HG02763 (cell line): ENCODE results near the gene GRIA1.
A peak's percentile ranks its signal among the peaks of the same experiment; 100 is the strongest.

Source experiments
- ATAC-seq: cut with Tn5 transposase; IDR thresholded peaks from one replicate; pipeline ENCODE4 v1.9.1; 2021; ENCODE audit warnings: mild to moderate bottlenecking, moderate library complexity; ENCODE audit not compliant: unreplicated experiment

GRIA1 gene

GRCh38 chr5:153601377-153601776, 110.9 kb downstream of the GRIA1 start:
- peak; percentile 77 for ATAC-seq

- no peak for ATAC-seq
Measured at GRCh38 chr5:153605386-153605785, 114.9 kb downstream of the GRIA1 start.

GRCh38 chr5:153610009-153610408, 119.5 kb downstream of the GRIA1 start:
- no peak for ATAC-seq

- no peak for ATAC-seq
Measured at GRCh38 chr5:153610811-153611210, 120.3 kb downstream of the GRIA1 start.

- ATAC-seq, result no peak
Measured at GRCh38 chr5:153613144-153613543, 122.7 kb downstream of the GRIA1 start.

GRCh38 chr5:153613672-153614071, 123.2 kb downstream of the GRIA1 start:
- no peak for ATAC-seq

GRCh38 chr5:153617190-153617589, 126.7 kb downstream of the GRIA1 start:
- no peak for ATAC-seq

GRCh38 chr5:153618307-153618706, 127.8 kb downstream of the GRIA1 start:
- no peak for ATAC-seq

- no peak for ATAC-seq
Measured at GRCh38 chr5:153618867-153619266, 128.4 kb downstream of the GRIA1 start.

GRCh38 chr5:153619771-153620170, 129.3 kb downstream of the GRIA1 start:
- no peak for ATAC-seq

GRCh38 chr5:153623124-153623523, 132.7 kb downstream of the GRIA1 start:
- ATAC-seq, result no peak

GRCh38 chr5:153623751-153624450, 133.4 kb downstream of the GRIA1 start:
- no peak for ATAC-seq

- ATAC-seq, result no peak
Measured at GRCh38 chr5:153624451-153624765, 133.9 kb downstream of the GRIA1 start.

- ATAC-seq, result no peak
Measured at GRCh38 chr5:153625826-153626354, 135.4 kb downstream of the GRIA1 start.

- no peak for ATAC-seq
Measured at GRCh38 chr5:153626836-153627235, 136.4 kb downstream of the GRIA1 start.

GRCh38 chr5:153629027-153629895, 138.8 kb downstream of the GRIA1 start:
- ATAC-seq, result no peak

- ATAC-seq, result no peak
Measured at GRCh38 chr5:153630546-153630945, 140.1 kb downstream of the GRIA1 start.

- no peak for ATAC-seq
Measured at GRCh38 chr5:153632748-153633290, 142.3 kb downstream of the GRIA1 start.

- ATAC-seq, result no peak
Measured at GRCh38 chr5:153636670-153637451, 146.4 kb downstream of the GRIA1 start.

GRCh38 chr5:153640293-153640692, 149.8 kb downstream of the GRIA1 start:
- ATAC-seq, result no peak

- no peak for ATAC-seq
Measured at GRCh38 chr5:153641183-153641688, 150.8 kb downstream of the GRIA1 start.
